Omental fat pad (tissue), 4 donors: Measurements from ENCODE around the gene BLNK. TPM values are rescaled to one million over a fixed set of nuclear protein-coding genes. Genes with fewer than 3 reads are reported as not detected.

Source experiments
- ATAC-seq: fragments of 150-250 bp; one replicate; pipeline ENCODE4 v1.9.1; 2016; ENCODE audit warnings: mild to moderate bottlenecking, moderate library complexity; ENCODE audit not compliant: low FRiP score
- DNase-seq: peaks from one replicate; pipeline ENCODE4 v3.0.0-alpha.2; 2019; ENCODE audit warnings: low spot score
- CTCF ChIP-seq, 3 donors: fragments of 450-650 bp; IDR thresholded peaks; one replicate each; pipeline ENCODE4 v1.5.1; 2016 to 2017; ENCODE audit warnings: antibody characterized with exemption in 3 of 3, mild to moderate bottlenecking in 3 of 3, moderate library complexity in 2 of 3
- total RNA-seq, 4 donors: library from RNA; depleted of rRNA; stranded (reverse); fragments of >200 nt; gene quantifications; one replicate each; pipeline ENCODE4 v1.1.0, GENCODE V29; 2016

The BLNK gene
- total RNA-seq, 4 donors from 2014 or later: 0.48 to 5.3 (median 3.2) TPM

DNA sequence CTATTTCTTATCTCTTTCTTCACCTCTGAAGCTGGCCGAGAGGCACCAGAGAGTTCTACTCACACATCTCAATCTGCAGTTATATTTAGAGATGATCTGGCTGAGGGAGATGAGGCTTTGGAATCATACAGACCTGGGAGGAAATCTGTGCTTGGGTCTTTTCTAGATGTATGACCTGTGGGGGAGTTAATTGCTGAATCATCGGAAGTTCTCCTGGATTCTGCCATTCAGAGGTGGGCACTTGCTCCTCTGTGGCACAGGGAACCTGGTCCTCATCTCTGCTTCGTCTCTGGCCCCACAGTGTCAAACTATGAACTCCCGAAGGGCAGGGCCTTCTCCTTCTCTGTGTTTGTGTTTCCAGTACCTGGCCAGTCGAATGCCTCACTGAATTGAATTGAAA lies 52.5 kb downstream of the BLNK start:
- TF ChIP-seq CTCF (IDR thresholded peaks at IDR 0.05): no peak
- DNase-seq: no peak
- no peak for ATAC-seq

GRCh38 chr10:96217711-96218110 lies 53.7 kb downstream of the BLNK start:
- DNase-seq (no peak), ATAC-seq (no peak)
- TF ChIP-seq CTCF (IDR thresholded peaks at IDR 0.05): no peak

DNA sequence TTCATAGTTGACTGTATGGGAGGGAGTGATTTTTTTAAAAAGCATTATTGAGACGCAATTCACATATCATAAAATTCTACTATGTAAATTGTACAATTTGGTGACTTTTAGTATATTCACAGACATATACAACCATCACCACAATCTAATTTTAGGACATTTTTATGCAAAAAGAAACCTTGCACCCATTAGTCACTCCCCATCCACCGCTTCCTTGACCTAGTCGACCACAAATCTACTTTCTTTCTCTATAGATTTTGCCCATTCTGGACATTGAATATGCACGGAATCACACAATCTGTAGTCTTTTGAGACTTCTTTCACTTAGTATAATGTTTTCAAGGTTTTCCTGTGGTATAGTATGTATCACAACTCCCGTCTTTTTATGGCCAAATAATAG lies 54.6 kb downstream of the BLNK start:
- ATAC-seq: no peak

DNA sequence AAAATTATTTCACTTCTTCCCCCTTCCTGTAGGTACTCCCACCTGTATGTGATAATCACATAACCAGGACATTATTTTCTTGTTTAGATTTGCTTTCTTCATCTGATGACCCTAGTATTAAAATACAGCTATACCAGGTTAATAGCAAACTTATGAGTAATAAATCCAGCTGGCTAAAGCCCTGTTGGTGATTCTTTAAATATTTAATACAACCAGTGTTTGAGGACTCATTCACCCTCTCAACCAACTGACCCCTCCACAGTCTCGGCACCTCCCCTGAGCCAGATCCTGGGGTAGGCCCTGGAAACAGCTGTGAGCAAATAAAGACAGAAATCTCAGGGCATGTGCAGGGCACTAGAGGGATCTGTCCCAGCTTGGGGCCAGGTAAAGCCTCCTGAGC lies 58.5 kb downstream of the BLNK start:
- no peak for TF ChIP-seq CTCF (IDR thresholded peaks at IDR 0.05)

More for the DNA sequence above, 54.6 kb downstream of the BLNK start:
- DNase-seq: no peak
- TF ChIP-seq CTCF (IDR thresholded peaks at IDR 0.05): no peak

DNA sequence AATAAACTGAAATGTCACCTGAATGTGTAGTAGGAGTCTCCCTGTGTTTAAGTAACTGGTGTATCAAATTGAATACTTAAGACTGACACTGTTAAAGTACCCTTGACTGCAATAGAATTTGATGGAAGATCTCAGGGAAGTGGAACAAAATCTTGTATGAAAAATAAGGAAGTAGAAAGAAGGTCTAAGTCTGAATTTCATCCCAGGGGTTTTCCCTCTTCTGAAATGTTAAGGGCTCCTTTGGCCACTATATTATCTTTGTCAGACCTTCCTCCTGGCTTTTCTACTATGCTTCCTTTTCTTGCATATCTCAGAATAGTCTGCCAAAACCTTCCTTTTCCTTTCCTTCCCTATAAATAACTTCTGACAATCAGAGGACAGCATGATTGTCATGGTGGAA lies 59.6 kb downstream of the BLNK start:
- DNase-seq (no peak), ATAC-seq (no peak)
- no peak for TF ChIP-seq CTCF (IDR thresholded peaks at IDR 0.05)

More for the DNA sequence above, 58.5 kb downstream of the BLNK start:
- DNase-seq: no peak
- ATAC-seq: no peak

- no peak for TF ChIP-seq CTCF (IDR thresholded peaks at IDR 0.05)
- DNase-seq (no peak), ATAC-seq (no peak)
Observed at GRCh38 chr10:96208946-96209345, 62.4 kb downstream of the BLNK start.

DNA sequence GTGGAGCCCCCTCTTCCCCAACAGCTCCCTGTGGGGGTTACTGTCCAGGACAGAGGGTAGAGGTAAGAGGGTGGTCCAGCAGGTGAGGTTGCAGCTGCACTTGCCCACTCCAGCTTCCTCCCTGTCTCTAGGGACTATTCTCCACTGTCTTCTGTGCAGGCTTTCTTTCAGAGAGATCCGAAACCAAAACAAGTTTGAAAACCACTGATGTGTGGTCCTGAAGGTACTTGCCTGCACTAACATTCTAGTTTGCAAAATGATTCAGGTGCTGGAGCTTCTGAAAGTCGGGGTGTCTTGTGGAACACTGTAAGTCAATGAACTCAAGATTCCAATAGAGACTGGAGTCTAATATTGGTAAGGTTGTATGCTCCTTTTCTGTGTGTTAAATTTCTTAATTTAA lies 63.1 kb downstream of the BLNK start:
- ATAC-seq: no peak
- no peak for TF ChIP-seq CTCF (IDR thresholded peaks at IDR 0.05)
- DNase-seq: no peak
